ENCODE data around the gene FANCE.
A peak's percentile ranks its signal among the peaks of the same experiment; 100 is the strongest.

FANCE gene

DNA sequence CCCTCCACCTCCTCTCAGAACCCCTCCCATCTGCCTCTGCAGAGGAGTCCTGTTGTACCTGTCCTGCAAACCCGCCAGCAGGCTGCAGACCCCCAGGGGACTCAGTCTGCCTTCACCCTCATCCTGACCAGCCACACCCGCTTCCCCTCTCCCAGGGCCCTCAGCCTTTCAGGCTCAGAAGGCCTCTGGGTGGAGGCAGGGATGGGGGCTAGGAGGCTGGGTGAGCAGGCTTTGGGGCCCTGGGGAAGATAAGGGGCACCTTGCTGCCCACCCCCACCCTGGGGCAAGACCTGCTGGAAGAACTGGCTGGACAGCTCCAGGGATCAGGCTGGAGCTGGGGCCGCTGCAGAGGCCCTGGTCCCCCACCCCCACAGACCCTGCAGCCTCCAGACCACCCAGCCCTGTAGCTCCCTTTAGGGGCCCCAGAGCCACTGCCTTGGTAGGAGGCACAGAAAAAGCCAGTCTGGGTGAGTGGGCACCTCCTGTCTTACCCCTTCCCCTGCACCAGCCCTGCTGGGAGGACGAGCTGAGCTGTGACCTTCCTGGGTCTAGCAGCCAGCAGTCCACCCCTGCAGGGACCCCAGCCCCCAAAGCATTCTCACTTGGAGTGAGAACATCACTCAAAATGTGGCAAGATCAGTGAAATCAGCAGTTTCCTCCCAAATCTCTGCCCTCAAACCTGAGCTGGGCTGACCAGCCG is 39.6 kb downstream of the FANCE start:
- TF ChIP-seq, protein P1, sequence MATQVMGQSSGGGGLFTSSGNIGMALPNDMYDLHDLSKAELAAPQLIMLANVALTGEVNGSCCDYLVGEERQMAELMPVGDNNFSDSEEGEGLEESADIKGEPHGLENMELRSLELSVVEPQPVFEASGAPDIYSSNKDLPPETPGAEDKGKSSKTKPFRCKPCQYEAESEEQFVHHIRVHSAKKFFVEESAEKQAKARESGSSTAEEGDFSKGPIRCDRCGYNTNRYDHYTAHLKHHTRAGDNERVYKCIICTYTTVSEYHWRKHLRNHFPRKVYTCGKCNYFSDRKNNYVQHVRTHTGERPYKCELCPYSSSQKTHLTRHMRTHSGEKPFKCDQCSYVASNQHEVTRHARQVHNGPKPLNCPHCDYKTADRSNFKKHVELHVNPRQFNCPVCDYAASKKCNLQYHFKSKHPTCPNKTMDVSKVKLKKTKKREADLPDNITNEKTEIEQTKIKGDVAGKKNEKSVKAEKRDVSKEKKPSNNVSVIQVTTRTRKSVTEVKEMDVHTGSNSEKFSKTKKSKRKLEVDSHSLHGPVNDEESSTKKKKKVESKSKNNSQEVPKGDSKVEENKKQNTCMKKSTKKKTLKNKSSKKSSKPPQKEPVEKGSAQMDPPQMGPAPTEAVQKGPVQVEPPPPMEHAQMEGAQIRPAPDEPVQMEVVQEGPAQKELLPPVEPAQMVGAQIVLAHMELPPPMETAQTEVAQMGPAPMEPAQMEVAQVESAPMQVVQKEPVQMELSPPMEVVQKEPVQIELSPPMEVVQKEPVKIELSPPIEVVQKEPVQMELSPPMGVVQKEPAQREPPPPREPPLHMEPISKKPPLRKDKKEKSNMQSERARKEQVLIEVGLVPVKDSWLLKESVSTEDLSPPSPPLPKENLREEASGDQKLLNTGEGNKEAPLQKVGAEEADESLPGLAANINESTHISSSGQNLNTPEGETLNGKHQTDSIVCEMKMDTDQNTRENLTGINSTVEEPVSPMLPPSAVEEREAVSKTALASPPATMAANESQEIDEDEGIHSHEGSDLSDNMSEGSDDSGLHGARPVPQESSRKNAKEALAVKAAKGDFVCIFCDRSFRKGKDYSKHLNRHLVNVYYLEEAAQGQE (IDR thresholded peaks at IDR 0.05; ENCODE audit: insufficient read depth in 1 of 2, low read depth in 2 of 2, low read length in 2 of 2), result 0 out of 4 replicates have a peak, but pooled peaks of 1 of the 2 experiments have one; percentile 36
- no peak for TF ChIP-seq SIN3A (IDR thresholded peaks at IDR 0.05; ENCODE audit: borderline replicate concordance, insufficient read depth, low read length)

- no peak for TF ChIP-seq POLR2AphosphoS5 (IDR thresholded peaks at IDR 0.05; ENCODE audit: low read depth, low read length)
- no peak for TF ChIP-seq SIN3A (IDR thresholded peaks at IDR 0.05; ENCODE audit: borderline replicate concordance, insufficient read depth, low read length)
- TF ChIP-seq, protein P1 (IDR thresholded peaks at IDR 0.05; ENCODE audit: insufficient read depth in 1 of 2, low read depth in 2 of 2, low read length in 2 of 2), result no peak
- TF ChIP-seq FOXP2 (optimal IDR thresholded peaks at IDR 0.05; ENCODE audit: borderline replicate concordance, extremely low read depth, extremely low read length, insufficient read depth), result no peak
- no peak for TF ChIP-seq TAF1 (IDR thresholded peaks at IDR 0.05; ENCODE audit: borderline replicate concordance, insufficient read depth, low read length)
Observed at GRCh38 chr6:35492258-35492973, 40.3 kb downstream of the FANCE start.

DNA sequence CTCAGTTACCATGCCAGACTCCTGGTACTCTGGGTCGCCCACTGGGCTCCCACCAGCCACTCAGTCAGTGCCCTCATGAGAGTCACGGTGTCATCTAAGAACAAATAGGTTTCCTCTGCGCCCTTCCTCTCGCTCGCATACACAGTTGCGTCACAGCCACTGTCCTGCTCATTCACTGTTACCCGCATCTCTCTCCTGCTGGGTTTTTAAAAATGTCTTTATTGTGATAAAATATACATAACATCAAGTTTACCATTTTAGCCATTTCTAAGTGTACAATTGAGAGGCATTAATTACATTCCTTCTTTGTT is 40.8 kb downstream of the FANCE start:
- TF ChIP-seq FOXP2 (optimal IDR thresholded peaks at IDR 0.05; ENCODE audit: borderline replicate concordance, extremely low read depth, extremely low read length, insufficient read depth) (no peak), TAF1 (IDR thresholded peaks at IDR 0.05; ENCODE audit: borderline replicate concordance, insufficient read depth, low read length) (no peak), SIN3A (IDR thresholded peaks at IDR 0.05; ENCODE audit: borderline replicate concordance, insufficient read depth, low read length) (no peak), POLR2AphosphoS5 (IDR thresholded peaks at IDR 0.05; ENCODE audit: low read depth, low read length) (no peak)
- TF ChIP-seq, protein P1 (IDR thresholded peaks at IDR 0.05; ENCODE audit: insufficient read depth in 1 of 2, low read depth in 2 of 2, low read length in 2 of 2), result no peak

- TF ChIP-seq FOXP2 (optimal IDR thresholded peaks at IDR 0.05; ENCODE audit: borderline replicate concordance, extremely low read depth, extremely low read length, insufficient read depth) (no peak), TAF1 (IDR thresholded peaks at IDR 0.05; ENCODE audit: borderline replicate concordance, insufficient read depth, low read length) (no peak), POLR2AphosphoS5 (IDR thresholded peaks at IDR 0.05; ENCODE audit: low read depth, low read length) (no peak)
Observed at GRCh38 chr6:35493307-35493983, 41.3 kb downstream of the FANCE start.

GRCh38 chr6:35494161-35494563 is 42.0 kb downstream of the FANCE start:
- TF ChIP-seq FOXP2 (optimal IDR thresholded peaks at IDR 0.05; ENCODE audit: borderline replicate concordance, extremely low read depth, extremely low read length, insufficient read depth) (no peak), SIN3A (IDR thresholded peaks at IDR 0.05; ENCODE audit: borderline replicate concordance, insufficient read depth, low read length) (no peak), TAF1 (IDR thresholded peaks at IDR 0.05; ENCODE audit: borderline replicate concordance, insufficient read depth, low read length) (no peak), POLR2AphosphoS5 (IDR thresholded peaks at IDR 0.05; ENCODE audit: low read depth, low read length) (no peak)
- TF ChIP-seq, protein P1 (IDR thresholded peaks at IDR 0.05; ENCODE audit: insufficient read depth in 1 of 2, low read depth in 2 of 2, low read length in 2 of 2), result no peak
